Natural killer cell (primary cell): ENCODE results near the gene RGS8. TPM values are rescaled to one million over a fixed set of nuclear protein-coding genes. Genes with fewer than 3 reads are reported as not detected.

ENCODE experiments used
- ATAC-seq, 3 donors: fragments of 150-1000 bp in 2 of 3; fragments of 200-7000 bp in 1 of 3; cut with Tn5 transposase; 1 replicate in 1 of 3; 2 replicates in 2 of 3; pipeline ENCODE4 v1.10.0; 2021; ENCODE audit warnings: mild to moderate bottlenecking in 2 of 3, moderate library complexity in 2 of 3
- DNase-seq, 2 donors: peaks; one replicate each; pipeline versions ENCODE4 v3.0.0 to v3.0.0-alpha.2; 2013 to 2021; ENCODE audit warnings: mixed read lengths in 1 of 2
- H3K27ac ChIP-seq: one replicate; pipeline ENCODE4 v1.5.1; 2013; ENCODE audit warnings: mild to moderate bottlenecking, low read length
- H3K27me3 ChIP-seq: one replicate; pipeline ENCODE4 v1.6.1; 2013; ENCODE audit warnings: low read length; ENCODE audit not compliant: control insufficient read depth, insufficient read depth
- H3K36me3 ChIP-seq: one replicate; pipeline ENCODE4 v1.6.1; 2013; ENCODE audit warnings: low read length; ENCODE audit not compliant: control insufficient read depth, insufficient read depth
- H3K4me1 ChIP-seq: one replicate; pipeline ENCODE4 v1.6.1; 2013; ENCODE audit warnings: low read length; ENCODE audit not compliant: control insufficient read depth, insufficient read depth
- H3K4me3 ChIP-seq: one replicate; pipeline ENCODE4 v1.5.1; 2013; ENCODE audit warnings: low read length
- H3K9me3 ChIP-seq: one replicate; pipeline ENCODE4 v1.6.1; 2013; ENCODE audit warnings: low read length; ENCODE audit not compliant: control insufficient read depth, insufficient read depth
- H3K27ac Mint-ChIP-seq, 2 donors: one replicate each; pipeline ENCODE4 v1.8.0; 2022; ENCODE audit warnings: mild to moderate bottlenecking in 2 of 2, mixed read lengths in 2 of 2, moderate library complexity in 1 of 2
- H3K27me3 Mint-ChIP-seq, 2 donors: one replicate each; pipeline ENCODE4 v1.8.0; 2022; ENCODE audit warnings: low read depth in 2 of 2, mixed read lengths in 2 of 2
- H3K36me3 Mint-ChIP-seq: one replicate; pipeline ENCODE4 v1.8.0; 2022; ENCODE audit warnings: mixed read lengths
- H3K4me1 Mint-ChIP-seq, 2 donors: one replicate each; pipeline ENCODE4 v1.8.0; 2022; ENCODE audit warnings: mixed read lengths in 2 of 2
- H3K4me3 Mint-ChIP-seq: one replicate; pipeline ENCODE4 v1.8.0; 2022; ENCODE audit warnings: mild to moderate bottlenecking, moderate library complexity, mixed read lengths
- H3K9me3 Mint-ChIP-seq, 2 donors: one replicate each; pipeline ENCODE4 v1.8.0; 2022; ENCODE audit warnings: mixed read lengths in 2 of 2
- WGBS: methylation state at CpG from one replicate; pipeline ENCODE4 v1.1.7; 2013; ENCODE audit warnings: missing lambda C conversion rate; ENCODE audit not compliant: insufficient coverage; 5-methylcytosine and 5-hydroxymethylcytosine counted together
- intact Hi-C: fragments of 100-400 bp; cut with micrococcal nuclease; formaldehyde crosslinking; loops from one replicate; pipeline ENCODE4 v1.14.2; 2022
- total RNA-seq, 4 donors: library from RNA; stranded (reverse); fragments of 120-200 nt in 1 of 4; gene quantifications; one replicate each; pipeline versions ENCODE4 v1.2.3 to v1.2.4, GENCODE V29; 2013 to 2022
- TF ChIP-seq, protein P1 (sequence below): fragments of 200-600 bp; IDR thresholded peaks from one replicate; pipeline ENCODE4 v1.8.0; 2022; ENCODE audit warnings: antibody characterized with exemption

Gene RGS8
- total RNA-seq, 3 donors from 2014 or later (not counting 1 experiment from before 2014, with no cell fraction given) = not detected

DNA sequence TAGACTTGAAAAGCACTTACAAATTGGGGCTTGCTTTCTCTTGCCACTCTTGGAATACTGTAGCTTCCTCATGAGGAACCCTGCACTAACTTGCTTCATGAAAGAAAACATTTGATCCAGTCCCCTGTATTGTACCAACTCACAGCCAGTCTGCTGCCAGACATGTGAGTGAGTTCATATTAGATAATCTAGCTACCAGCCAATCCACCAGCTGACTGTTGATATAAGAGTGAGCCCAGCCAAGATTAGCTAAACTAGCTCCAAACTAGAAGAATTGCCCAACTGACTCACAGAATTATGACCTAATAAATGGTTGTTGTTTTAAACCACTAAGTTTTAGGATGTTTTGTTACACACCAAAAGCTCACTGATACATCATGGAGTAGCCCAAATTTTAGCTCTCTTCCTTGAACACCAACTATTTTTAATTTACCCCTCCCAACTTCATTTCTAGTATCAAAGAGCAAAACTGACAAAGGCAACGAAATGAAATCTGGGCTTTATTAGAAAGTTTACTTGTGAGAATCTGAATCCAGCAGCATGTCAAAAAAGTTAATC is 6.6 kb upstream of the RGS8 start:
- H3K9me3 ChIP-seq = no peaks in the 10 kb centered on the region

DNA sequence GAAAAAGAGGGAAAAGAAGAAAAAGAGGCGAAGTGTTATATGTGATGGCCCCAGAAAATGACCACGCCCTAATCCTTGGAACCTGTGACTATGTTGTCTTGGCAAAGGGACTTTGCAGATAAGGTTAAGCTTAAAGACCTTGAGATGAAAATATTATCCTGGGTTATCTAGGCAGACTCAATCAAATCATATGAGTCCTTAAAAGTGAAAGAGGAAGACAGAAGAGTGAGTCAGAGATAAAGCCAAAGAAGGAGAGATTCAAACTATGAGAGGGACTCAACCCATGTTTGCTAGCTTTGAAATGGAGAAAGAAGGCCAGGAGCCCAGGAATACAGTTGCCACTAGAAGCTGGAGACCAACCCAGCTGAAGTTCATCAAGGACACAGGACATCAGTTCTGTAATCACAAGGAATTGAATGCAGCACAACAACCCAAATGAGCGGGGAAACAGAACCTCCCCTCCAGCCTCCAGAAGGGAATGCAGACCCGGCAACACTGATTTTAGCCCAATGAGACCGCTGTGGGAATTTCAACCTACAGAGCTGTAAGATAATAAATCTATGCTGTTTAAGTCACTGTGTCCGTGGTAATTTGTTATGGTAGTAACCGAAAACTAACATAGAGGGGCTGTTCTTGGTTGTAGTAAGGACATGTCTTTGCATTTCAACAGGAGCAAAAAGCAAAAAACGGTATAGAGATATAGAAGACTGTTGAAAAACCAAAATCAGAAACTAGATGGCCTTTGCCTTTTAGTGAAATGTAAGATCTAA is 4.2 kb upstream of the RGS8 start:
- Histone ChIP-seq H3K27me3 (no peaks in the 10 kb centered on the region), H3K4me3 (no peak overlapping the region), H3K9me3 (no peaks in the 10 kb centered on the region), H3K27ac (no peak overlapping the region), H3K4me1 (no peaks in the 10 kb centered on the region), H3K36me3 (no peaks in the 10 kb centered on the region)
- H3K4me3 Mint-ChIP-seq = no peak overlapping the region
- H3K4me1 Mint-ChIP-seq = no peaks in the 10 kb centered on the region
- no peak overlapping the region for H3K27ac Mint-ChIP-seq
- WGBS = 93% methylated on average over 8 of the region's 8 CpGs
- DNase-seq = no peak
- TF ChIP-seq, protein P1, sequence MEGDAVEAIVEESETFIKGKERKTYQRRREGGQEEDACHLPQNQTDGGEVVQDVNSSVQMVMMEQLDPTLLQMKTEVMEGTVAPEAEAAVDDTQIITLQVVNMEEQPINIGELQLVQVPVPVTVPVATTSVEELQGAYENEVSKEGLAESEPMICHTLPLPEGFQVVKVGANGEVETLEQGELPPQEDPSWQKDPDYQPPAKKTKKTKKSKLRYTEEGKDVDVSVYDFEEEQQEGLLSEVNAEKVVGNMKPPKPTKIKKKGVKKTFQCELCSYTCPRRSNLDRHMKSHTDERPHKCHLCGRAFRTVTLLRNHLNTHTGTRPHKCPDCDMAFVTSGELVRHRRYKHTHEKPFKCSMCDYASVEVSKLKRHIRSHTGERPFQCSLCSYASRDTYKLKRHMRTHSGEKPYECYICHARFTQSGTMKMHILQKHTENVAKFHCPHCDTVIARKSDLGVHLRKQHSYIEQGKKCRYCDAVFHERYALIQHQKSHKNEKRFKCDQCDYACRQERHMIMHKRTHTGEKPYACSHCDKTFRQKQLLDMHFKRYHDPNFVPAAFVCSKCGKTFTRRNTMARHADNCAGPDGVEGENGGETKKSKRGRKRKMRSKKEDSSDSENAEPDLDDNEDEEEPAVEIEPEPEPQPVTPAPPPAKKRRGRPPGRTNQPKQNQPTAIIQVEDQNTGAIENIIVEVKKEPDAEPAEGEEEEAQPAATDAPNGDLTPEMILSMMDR = no peak
- H3K36me3 Mint-ChIP-seq = no peaks in the 10 kb centered on the region
- peaks cover 18 to 27% of the 10 kb centered on the region in 2 donors for H3K27me3 Mint-ChIP-seq
- no peak for ATAC-seq
- intact Hi-C loops = no loop called here
- peaks cover 0 to 3% of the 10 kb centered on the region in 2 donors for H3K9me3 Mint-ChIP-seq

More for the DNA sequence above, 6.6 kb upstream of the RGS8 start:
- no CpG with 5 or more reads among the region's 1 CpG for WGBS
- H3K36me3 Mint-ChIP-seq = no peaks in the 10 kb centered on the region
- Histone ChIP-seq H3K27ac (no peak overlapping the region), H3K36me3 (no peaks in the 10 kb centered on the region), H3K4me3 (no peak overlapping the region), H3K4me1 (no peaks in the 10 kb centered on the region), H3K27me3 (no peaks in the 10 kb centered on the region)
- no peak overlapping the region for H3K4me3 Mint-ChIP-seq
- no peak for ATAC-seq
- peaks cover 0 to 3% of the 10 kb centered on the region in 2 donors for H3K9me3 Mint-ChIP-seq
- H3K4me1 Mint-ChIP-seq = no peaks in the 10 kb centered on the region
- H3K27me3 Mint-ChIP-seq = peaks cover 20 to 23% of the 10 kb centered on the region in 2 donors
- intact Hi-C loops = no loop called here
- H3K27ac Mint-ChIP-seq = no peak overlapping the region
- TF ChIP-seq, protein P1 = no peak
- DNase-seq = no peak

DNA sequence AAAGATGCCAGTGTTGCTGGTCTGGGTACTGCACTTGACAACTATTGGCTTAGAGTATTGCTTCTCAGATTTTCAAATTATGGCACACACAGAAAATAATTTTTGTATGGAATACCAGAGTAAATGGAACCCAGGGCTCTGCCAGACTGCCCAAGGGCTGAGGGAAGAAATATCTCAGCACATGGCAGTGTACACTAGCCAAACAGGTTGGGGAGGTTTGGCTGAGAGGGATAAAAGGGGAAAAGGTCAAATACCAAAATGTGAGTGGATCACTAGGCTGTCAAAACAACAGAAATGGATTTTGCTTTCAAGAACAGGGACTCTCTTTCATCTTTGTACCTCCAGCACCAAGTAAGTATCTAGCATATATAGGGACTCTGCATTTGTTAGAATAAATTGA is 3.0 kb upstream of the RGS8 start:
- Mint-ChIP-seq H3K4me3 (no peak overlapping the region), H3K4me1 (no peaks in the 10 kb centered on the region), H3K9me3 (no peaks in the 10 kb centered on the region), H3K27me3 (peaks cover 23 to 37% of the 10 kb centered on the region in 2 donors), H3K36me3 (no peaks in the 10 kb centered on the region), H3K27ac (no peak overlapping the region)
- H3K36me3 ChIP-seq = no peaks in the 10 kb centered on the region
- intact Hi-C loops = no loop called here
- ATAC-seq = no peak
- no peak overlapping the region for H3K27ac ChIP-seq
- DNase-seq = no peak
- H3K4me3 ChIP-seq = no peak overlapping the region
- H3K9me3 ChIP-seq = no peaks in the 10 kb centered on the region
- no peaks in the 10 kb centered on the region for H3K4me1 ChIP-seq
- no peaks in the 10 kb centered on the region for H3K27me3 ChIP-seq
- TF ChIP-seq, protein P1 = no peak
